T-helper 2 cell treated with Interferon-gamma antibody and Interleukin-4, amounts not matched to agents 100 ng/mL and 5 ng/mL, for 36 hours (primary cell): ENCODE measurements around the gene LRRC4C. TPM values are rescaled to one million over a fixed set of nuclear protein-coding genes. Genes with fewer than 3 reads are reported as not detected.
"Not testable (repeated sequence)": the region's sequence is repeated elsewhere in the genome, so short reads cannot be mapped to it uniquely, and the experiment has no call there.

Source experiments
- intact Hi-C: fragments of 100-400 bp; cut with micrococcal nuclease; formaldehyde crosslinking; loops from one replicate; pipeline ENCODE4 v1.15.1; 2023
- total RNA-seq: library from RNA; stranded (reverse); gene quantifications from 2 replicates; pipeline ENCODE4 v1.2.3, GENCODE V29; 2022

The LRRC4C gene
- total RNA-seq, 1 donor from 2014 or later = not detected

GRCh38 chr11:40885250-40885954, 574.0 kb downstream of the LRRC4C start:
- intact Hi-C loops = no loop called here

GRCh38 chr11:40882301-40882700, 577.2 kb downstream of the LRRC4C start:
- intact Hi-C loops = no loop called here

GRCh38 chr11:40879911-40880310, 579.5 kb downstream of the LRRC4C start:
- intact Hi-C loops = no loop called here

GRCh38 chr11:40877981-40878380, 581.5 kb downstream of the LRRC4C start:
- intact Hi-C loops = no loop called here

GRCh38 chr11:40877256-40877655, 582.2 kb downstream of the LRRC4C start:
- intact Hi-C loops = no loop called here

- intact Hi-C loops = no loop called here
Observed at GRCh38 chr11:40867991-40868632, 591.3 kb downstream of the LRRC4C start.

GRCh38 chr11:40857754-40858153, 601.7 kb downstream of the LRRC4C start:
- intact Hi-C loops = not testable (repeated sequence)

- intact Hi-C loops = no loop called here
Observed at GRCh38 chr11:40842750-40843339, 616.6 kb downstream of the LRRC4C start.

GRCh38 chr11:40841231-40841630, 618.2 kb downstream of the LRRC4C start:
- intact Hi-C loops = no loop called here

- intact Hi-C loops = no loop called here
Observed at GRCh38 chr11:40838181-40838683, 621.2 kb downstream of the LRRC4C start.

- intact Hi-C loops = no loop called here
Observed at GRCh38 chr11:40827116-40827515, 632.3 kb downstream of the LRRC4C start.

GRCh38 chr11:40826601-40827000, 632.9 kb downstream of the LRRC4C start:
- intact Hi-C loops = no loop called here

GRCh38 chr11:40825201-40825834, 634.1 kb downstream of the LRRC4C start:
- intact Hi-C loops = no loop called here

- intact Hi-C loops = no loop called here
Observed at GRCh38 chr11:40819230-40819629, 640.2 kb downstream of the LRRC4C start.

GRCh38 chr11:40816976-40817375, 642.5 kb downstream of the LRRC4C start:
- intact Hi-C loops = no loop called here

GRCh38 chr11:40797981-40798380, 661.5 kb downstream of the LRRC4C start:
- intact Hi-C loops = no loop called here

GRCh38 chr11:40787224-40787623, 672.2 kb downstream of the LRRC4C start:
- intact Hi-C loops = no loop called here

- intact Hi-C loops = no loop called here
Observed at GRCh38 chr11:40763046-40763445, 696.4 kb downstream of the LRRC4C start.

GRCh38 chr11:40759341-40759740, 700.1 kb downstream of the LRRC4C start:
- intact Hi-C loops = no loop called here

- intact Hi-C loops = no loop called here
Observed at GRCh38 chr11:40754297-40754696, 705.2 kb downstream of the LRRC4C start.

GRCh38 chr11:40746282-40746681, 713.2 kb downstream of the LRRC4C start:
- intact Hi-C loops = no loop called here

GRCh38 chr11:40732132-40732531, 727.3 kb downstream of the LRRC4C start:
- intact Hi-C loops = no loop called here
